ENCODE measurements around the gene KDM6B.

- TF ChIP-seq JUND (IDR thresholded peaks at IDR 0.05), result no peak
- TF ChIP-seq GABPA (IDR thresholded peaks at IDR 0.05 in 1 of 2, conservative IDR thresholded peaks at IDR 0.05 in 1 of 2), result no peak
- TF ChIP-seq EGR1 (IDR thresholded peaks at IDR 0.05; ENCODE audit: low read depth in 2 of 2), result no peak
- no peak for TF ChIP-seq ATF3 (IDR thresholded peaks at IDR 0.05)
- TF ChIP-seq MAX (IDR thresholded peaks at IDR 0.05), result no peak
- no peak for TF ChIP-seq CTCF (IDR thresholded peaks at IDR 0.05; ENCODE audit: low read depth, low read length, missing input control)
- no peak for TF ChIP-seq SP1 (IDR thresholded peaks at IDR 0.05)
- no peak for TF ChIP-seq RAD21 (IDR thresholded peaks at IDR 0.05)
- TF ChIP-seq YY1 (IDR thresholded peaks at IDR 0.05), result no peak
- no peak for TF ChIP-seq REST (IDR thresholded peaks at IDR 0.05)
- TF ChIP-seq FOXA2 (IDR thresholded peaks at IDR 0.05), result no peak
- TF ChIP-seq TAF1 (conservative IDR thresholded peaks at IDR 0.05), result no peak
Measured at GRCh38 chr17:7818746-7819645, 15.0 kb upstream of the KDM6B start.

Measured in liver (tissue), 3 donors.